GM23338 (cell line): ENCODE data around the gene ZFHX3. TPM values are rescaled to one million over a fixed set of nuclear protein-coding genes. Genes with fewer than 3 reads are reported as not detected.

Experiments
- ATAC-seq: fragments of 200-7000 bp; cut with Tn5 transposase; 3 replicates; pipeline ENCODE4 v1.9.1; 2020
- DNase-seq: peaks from one replicate; pipeline ENCODE4 v3.0.0-alpha.2; 2015; ENCODE audit warnings: low spot score
- H2AFZ ChIP-seq: fragments of 200-600 bp; sonication (generic); 2 replicates; pipeline ENCODE4 v1.8.0; 2016; ENCODE audit warnings: antibody characterized with exemption, mild to moderate bottlenecking, moderate library complexity
- H3F3A ChIP-seq: fragments of 200-600 bp; sonication (generic); replicated peaks from 2 replicates; pipeline ENCODE4 v1.8.0; 2017; ENCODE audit warnings: antibody characterized with exemption, mixed run types, low read depth
- H3K27ac ChIP-seq: fragments of 200-600 bp; sonication (generic); 2 replicates; pipeline ENCODE4 v1.6.1; 2016; ENCODE audit warnings: low read depth
- H3K27me3 ChIP-seq: fragments of 200-600 bp; sonication (generic); 2 replicates; pipeline ENCODE4 v1.8.0; 2016; ENCODE audit warnings: mild to moderate bottlenecking, mixed run types, moderate library complexity; ENCODE audit not compliant: insufficient read depth
- H3K36me3 ChIP-seq: fragments of 200-600 bp; sonication (generic); 2 replicates; pipeline ENCODE4 v1.8.0; 2016; ENCODE audit warnings: mild to moderate bottlenecking; ENCODE audit not compliant: insufficient read depth
- H3K4me1 ChIP-seq: fragments of 200-600 bp; sonication (generic); 2 replicates; pipeline ENCODE4 v1.8.0; 2016; ENCODE audit warnings: mild to moderate bottlenecking, moderate library complexity; ENCODE audit not compliant: insufficient read depth
- H3K4me2 ChIP-seq: fragments of 200-600 bp; sonication (generic); 2 replicates; pipeline ENCODE4 v1.7.1; 2017; ENCODE audit warnings: mixed run types
- H3K4me3 ChIP-seq: fragments of 200-600 bp; sonication (generic); 2 replicates; pipeline ENCODE4 v1.6.1; 2016; ENCODE audit warnings: mixed run types
- H3K79me2 ChIP-seq: fragments of 200-600 bp; sonication (generic); replicated peaks from 2 replicates; pipeline ENCODE4 v1.8.0; 2017; ENCODE audit warnings: mild to moderate bottlenecking; ENCODE audit not compliant: insufficient read depth
- H3K9me2 ChIP-seq: fragments of 200-600 bp; sonication (generic); 2 replicates; pipeline ENCODE4 v1.8.0; 2017; ENCODE audit not compliant: insufficient read depth
- H4K20me1 ChIP-seq: fragments of 200-600 bp; sonication (generic); replicated peaks from 2 replicates; pipeline ENCODE4 v1.8.0; 2017; ENCODE audit warnings: mild to moderate bottlenecking; ENCODE audit not compliant: insufficient read depth
- H3K27ac Mint-ChIP-seq: 2 replicates; pipeline ENCODE4 v1.8.0; 2020; ENCODE audit warnings: inconsistent platforms, mild to moderate bottlenecking, moderate library complexity, mixed read lengths
- H3K27me3 Mint-ChIP-seq: 3 replicates; pipeline ENCODE4 v1.8.0; 2022; ENCODE audit warnings: low read depth, mild to moderate bottlenecking, moderate library complexity, mixed read lengths, inconsistent platforms; ENCODE audit not compliant: insufficient read depth, poor library complexity
- H3K36me3 Mint-ChIP-seq: 3 replicates; pipeline ENCODE4 v1.8.0; 2021; ENCODE audit warnings: low read depth, mild to moderate bottlenecking, inconsistent platforms, moderate library complexity, mixed read lengths
- H3K4me1 Mint-ChIP-seq: 3 replicates; pipeline ENCODE4 v1.8.0; 2020; ENCODE audit warnings: mild to moderate bottlenecking, inconsistent platforms, mixed read lengths
- H3K4me3 Mint-ChIP-seq: 3 replicates; pipeline ENCODE4 v1.8.0; 2021; ENCODE audit warnings: moderate library complexity, mild to moderate bottlenecking, inconsistent platforms, mixed read lengths
- H3K9me3 Mint-ChIP-seq: 3 replicates; pipeline ENCODE4 v1.8.0; 2020; ENCODE audit warnings: moderate library complexity, mild to moderate bottlenecking, inconsistent platforms, mixed read lengths
- CREB1 ChIP-seq: fragments of 250-450 bp; sonication (Bioruptor Pico); IDR thresholded peaks from 2 replicates; pipeline ENCODE4 v1.5.0; 2020; ENCODE audit warnings: low read depth, mild to moderate bottlenecking, moderate library complexity
- CTCF ChIP-seq, 2 experiments: fragments of 200-600 bp in 1 of 2; sonication (generic) in 1 of 2; conservative IDR thresholded peaks; 2 replicates each; pipeline versions ENCODE4 v1.5.1 to v1.6.1; 2016 to 2017; ENCODE audit warnings: antibody characterized with exemption in 2 of 2, low read depth in 2 of 2, mild to moderate bottlenecking in 2 of 2, moderate library complexity in 1 of 2
- ETS1 ChIP-seq: IDR thresholded peaks from 2 replicates; pipeline ENCODE4 v1.6.1; 2016; ENCODE audit warnings: antibody characterized with exemption
- EZH2 ChIP-seq: fragments of 200-600 bp; sonication (generic); IDR thresholded peaks from one replicate; pipeline ENCODE4 v1.8.0; 2017; ENCODE audit warnings: antibody characterized with exemption, mild to moderate bottlenecking, low read depth; ENCODE audit not compliant: unreplicated experiment
- EZH2phosphoT487 ChIP-seq: fragments of 200-600 bp; sonication (generic); IDR thresholded peaks from one replicate; pipeline ENCODE4 v1.8.1; 2018; ENCODE audit warnings: antibody characterized with exemption; ENCODE audit not compliant: unreplicated experiment
- JUNB ChIP-seq: IDR thresholded peaks from one replicate; pipeline ENCODE4 v1.6.1; 2016; ENCODE audit warnings: antibody characterized with exemption; ENCODE audit not compliant: unreplicated experiment
- NANOG ChIP-seq: IDR thresholded peaks from 2 replicates; pipeline ENCODE4 v1.6.1; 2016; ENCODE audit warnings: antibody characterized with exemption, borderline replicate concordance
- POLR2AphosphoS5 ChIP-seq: IDR thresholded peaks from 2 replicates; pipeline ENCODE4 v1.6.1; 2016; ENCODE audit warnings: antibody characterized with exemption, low read depth
- REST ChIP-seq: IDR thresholded peaks from one replicate; pipeline ENCODE4 v1.6.1; 2018; ENCODE audit warnings: antibody characterized with exemption; ENCODE audit not compliant: unreplicated experiment
- STAT1 ChIP-seq: IDR thresholded peaks from one replicate; pipeline ENCODE4 v1.6.1; 2016; ENCODE audit warnings: antibody characterized with exemption; ENCODE audit not compliant: unreplicated experiment
- ZNF114 ChIP-seq: fragments of 250-450 bp; sonication (Bioruptor Pico); IDR thresholded peaks from 2 replicates; pipeline ENCODE4 v1.5.0; 2020; ENCODE audit warnings: mild to moderate bottlenecking, moderate library complexity
- ZNF331 ChIP-seq: fragments of 250-450 bp; sonication (Bioruptor Pico); IDR thresholded peaks from 2 replicates; pipeline ENCODE4 v1.5.0; 2020; ENCODE audit warnings: low read depth, mild to moderate bottlenecking, moderate library complexity
- polyA plus RNA-seq: library from polyadenylated mRNA; unstranded; fragments of >200 nt; fragmentation: Nextera tagmentation; extraction: Ambion mirVana; gene quantifications from 2 replicates; pipeline ENCODE4 v1.2.1, GENCODE V29; 2016
- total RNA-seq: library from RNA; depleted of rRNA; stranded (reverse); fragments of >200 nt; shearing (Covaris generic); gene quantifications from 2 replicates; pipeline ENCODE4 v1.2.3, GENCODE V29; 2014

ZFHX3 gene
- total and polyA plus RNA-seq, 2 experiments from 2014 or later, result 1.0 to 1.5 TPM

GRCh38 chr16:72959301-72959996 lies 88.5 kb downstream of the ZFHX3 start:
- no peaks in the 10 kb centered on the region for H3F3A ChIP-seq
- H3K36me3 ChIP-seq, result no peaks in the 10 kb centered on the region
- no peak overlapping the region for H3K27ac Mint-ChIP-seq
- peaks cover 7% of the 10 kb centered on the region; the same call in 1 of the 3 replicates for H3K4me1 Mint-ChIP-seq
- no peak overlapping the region for H3K4me2 ChIP-seq
- no peaks in the 10 kb centered on the region for H3K36me3 Mint-ChIP-seq
- H3K4me3 ChIP-seq, result no peak overlapping the region
- no peak for ATAC-seq
- peaks cover 15% of the 10 kb centered on the region for H3K27me3 Mint-ChIP-seq
- H2AFZ ChIP-seq, result no peak overlapping the region
- no peak overlapping the region for H3K27ac ChIP-seq
- no peaks in the 10 kb centered on the region; the same call in 2 of the 3 replicates for H3K9me3 Mint-ChIP-seq
- H4K20me1 ChIP-seq, result no peaks in the 10 kb centered on the region
- H3K4me1 ChIP-seq, result no peaks in the 10 kb centered on the region
- no peaks in the 10 kb centered on the region for H3K79me2 ChIP-seq
- no peak overlapping the region for H3K4me3 Mint-ChIP-seq
- no peaks in the 10 kb centered on the region for H3K27me3 ChIP-seq
- no peak for DNase-seq
- no peak for TF ChIP-seq CREB1 (CRISPR knock-in tag)
- TF ChIP-seq CTCF (conservative IDR thresholded peaks at IDR 0.05; ENCODE audit: low read depth in 2 of 2), result no peak
- TF ChIP-seq ZNF114 (CRISPR knock-in tag), result no peak
- no peak for TF ChIP-seq ETS1
- no peaks in the 10 kb centered on the region for H3K9me2 ChIP-seq

GRCh38 chr16:72958522-72959076 lies 89.3 kb downstream of the ZFHX3 start:
- no peak overlapping the region for H3K4me3 Mint-ChIP-seq
- Histone ChIP-seq H3F3A (no peaks in the 10 kb centered on the region), H3K27me3 (no peaks in the 10 kb centered on the region), H2AFZ (no peak overlapping the region), H3K4me3 (no peak overlapping the region), H3K9me2 (no peaks in the 10 kb centered on the region), H3K4me2 (no peak overlapping the region), H3K79me2 (no peaks in the 10 kb centered on the region), H3K27ac (no peak overlapping the region), H3K36me3 (no peaks in the 10 kb centered on the region), H4K20me1 (no peaks in the 10 kb centered on the region), H3K4me1 (no peaks in the 10 kb centered on the region)
- no peaks in the 10 kb centered on the region; the same call in 2 of the 3 replicates for H3K9me3 Mint-ChIP-seq
- DNase-seq (no peak), ATAC-seq (no peak)
- no peak overlapping the region for H3K27ac Mint-ChIP-seq
- no peaks in the 10 kb centered on the region for H3K36me3 Mint-ChIP-seq
- peaks cover 7% of the 10 kb centered on the region; the same call in 1 of the 3 replicates for H3K4me1 Mint-ChIP-seq
- H3K27me3 Mint-ChIP-seq, result peaks cover 15% of the 10 kb centered on the region
- TF ChIP-seq STAT1 (no peak), ZNF331 (CRISPR knock-in tag) (no peak), EZH2phosphoT487 (no peak), EZH2 (no peak), ETS1 (no peak), NANOG (no peak), JUNB (no peak), POLR2AphosphoS5 (no peak), CTCF (conservative IDR thresholded peaks at IDR 0.05; ENCODE audit: low read depth in 2 of 2) (no peak), REST (no peak), CREB1 (CRISPR knock-in tag) (no peak)
